GM18526 (cell line): ENCODE measurements around the gene TMEM254.

Source experiments
- POLR2A ChIP-seq: IDR thresholded peaks from 3 replicates; pipeline ENCODE4 v1.6.1; 2011; ENCODE audit not compliant: insufficient read length; ENCODE audit errors: extremely low read depth

Gene TMEM254

GRCh38 chr10:80132299-80133139 lies 54.1 kb downstream of the TMEM254 start, which contains the start of gene PLAC9:
Gene PLAC9, plus strand, starts transcription at chr10:80132730. Its CDS starts 33 bp downstream, at chr10:80132763.
- no peak for TF ChIP-seq POLR2A

- TF ChIP-seq POLR2A: no peak
These were observed 54.7 kb downstream of the TMEM254 start for GRCh38 chr10:80133206-80133605.

- no peak for TF ChIP-seq POLR2A
These were observed 57.7 kb downstream of the TMEM254 start for GRCh38 chr10:80136134-80136571.

- no peak for TF ChIP-seq POLR2A
These were observed 58.8 kb downstream of the TMEM254 start for GRCh38 chr10:80137031-80137862.

- no peak for TF ChIP-seq POLR2A
These were observed 59.5 kb downstream of the TMEM254 start for GRCh38 chr10:80137920-80138319.

GRCh38 chr10:80139265-80139664 lies 60.8 kb downstream of the TMEM254 start:
- TF ChIP-seq POLR2A: no peak

GRCh38 chr10:80140251-80140650 lies 61.8 kb downstream of the TMEM254 start:
- no peak for TF ChIP-seq POLR2A

- no peak for TF ChIP-seq POLR2A
These were observed 63.4 kb downstream of the TMEM254 start for GRCh38 chr10:80141696-80142460.
